ENCODE measurements around the gene ACAA1.

Gene ACAA1

DNA sequence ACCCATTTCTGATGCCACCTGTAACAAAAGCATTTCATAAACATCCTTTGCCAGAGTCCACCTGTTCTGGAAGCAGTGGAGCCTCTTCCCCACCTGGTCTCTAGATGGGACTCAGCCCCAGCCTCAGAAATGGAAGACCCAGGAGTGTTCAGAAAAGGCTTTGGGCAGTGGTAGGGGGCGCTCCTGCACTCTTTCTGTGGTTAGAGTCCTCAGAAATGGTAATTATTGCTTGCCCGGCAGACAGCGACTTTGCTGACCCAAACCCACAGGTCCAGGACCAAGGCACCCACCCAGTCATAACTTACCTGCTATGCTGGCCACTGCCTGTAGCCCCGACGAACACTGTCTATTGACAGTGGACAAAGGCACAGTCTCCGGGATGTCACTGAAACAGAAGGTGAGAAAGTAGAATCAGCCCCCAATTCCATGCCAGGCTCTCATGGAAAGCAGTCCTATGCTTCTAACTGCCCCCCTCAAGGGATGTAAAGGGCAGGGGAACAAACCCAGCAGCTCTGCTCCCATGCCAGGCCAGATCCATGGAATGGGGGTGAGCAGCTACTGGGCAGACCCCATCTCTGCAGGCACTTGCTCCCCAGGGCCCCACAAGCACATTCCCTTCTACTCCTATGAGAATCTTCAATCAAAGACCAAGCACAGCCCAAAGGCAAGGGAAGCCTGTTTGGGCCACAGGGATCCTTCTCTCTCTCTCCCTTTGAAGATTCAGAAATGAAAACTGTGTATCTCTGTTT lies 5.1 kb downstream of the ACAA1 start:
- H3K4me3 ChIP-seq (ENCODE audit: low read length), result no peak overlapping the region
- H3K36me3 ChIP-seq (ENCODE audit: insufficient read depth, low read length), result peaks cover 60% of the 10 kb centered on the region
- no peaks in the 10 kb centered on the region for H3K9me3 ChIP-seq (replicated peaks; ENCODE audit: low read length)
- no peaks in the 10 kb centered on the region for H3K27me3 ChIP-seq (ENCODE audit: control insufficient read depth, insufficient read depth, low read length)
- H3K4me2 ChIP-seq (ENCODE audit: low read length), result no peak overlapping the region
- peaks cover 12% of the 10 kb centered on the region for H3K4me1 ChIP-seq (ENCODE audit: control insufficient read depth, insufficient read depth, low read length)
- no peak overlapping the region for H3K9ac ChIP-seq (ENCODE audit: low read depth, low read length)

DNA sequence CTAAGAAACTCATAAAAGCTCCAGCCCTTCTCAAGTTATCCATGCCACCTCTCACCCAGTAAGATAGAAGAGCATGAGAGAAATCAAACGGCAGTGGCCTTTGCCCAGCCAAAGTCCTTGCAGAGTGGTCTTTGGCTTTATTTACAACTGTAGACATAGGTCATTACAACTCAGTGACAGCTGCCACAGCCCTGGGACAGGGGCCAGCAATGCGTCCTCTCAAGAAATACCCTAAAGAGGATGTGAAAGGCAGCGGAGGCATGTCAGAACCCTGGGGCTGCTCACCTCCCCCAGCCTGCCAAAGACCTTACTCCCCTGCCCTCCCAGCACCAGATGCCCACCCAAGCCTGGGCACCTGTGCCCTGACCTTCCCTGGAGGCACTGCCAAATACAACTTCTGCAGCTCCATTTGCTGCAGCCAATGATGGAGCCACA lies 6.3 kb downstream of the ACAA1 start:
- no peak overlapping the region for H3K9ac ChIP-seq (ENCODE audit: low read depth, low read length)

GRCh38 chr3:38129058-38129457 lies 7.9 kb downstream of the ACAA1 start:
- H3K4me2 ChIP-seq (ENCODE audit: low read length), result no peak overlapping the region
- no peaks in the 10 kb centered on the region for H3K9me3 ChIP-seq (replicated peaks; ENCODE audit: low read length)
- H3K9ac ChIP-seq (ENCODE audit: low read depth, low read length), result no peak overlapping the region
- H3K4me3 ChIP-seq (ENCODE audit: low read length), result no peak overlapping the region
- no peaks in the 10 kb centered on the region for H3K27me3 ChIP-seq (ENCODE audit: control insufficient read depth, insufficient read depth, low read length)
- H3K36me3 ChIP-seq (ENCODE audit: insufficient read depth, low read length), result peaks cover 82% of the 10 kb centered on the region
- H3K4me1 ChIP-seq (ENCODE audit: control insufficient read depth, insufficient read depth, low read length), result peaks cover 7% of the 10 kb centered on the region

More for the DNA sequence above, 6.3 kb downstream of the ACAA1 start:
- Histone ChIP-seq H3K4me1 (ENCODE audit: control insufficient read depth, insufficient read depth, low read length) (peaks cover 8% of the 10 kb centered on the region), H3K9me3 (replicated peaks; ENCODE audit: low read length) (no peaks in the 10 kb centered on the region), H3K27me3 (ENCODE audit: control insufficient read depth, insufficient read depth, low read length) (no peaks in the 10 kb centered on the region), H3K4me3 (ENCODE audit: low read length) (no peak overlapping the region), H3K4me2 (ENCODE audit: low read length) (no peak overlapping the region), H3K36me3 (ENCODE audit: insufficient read depth, low read length) (peaks cover 72% of the 10 kb centered on the region)

DNA sequence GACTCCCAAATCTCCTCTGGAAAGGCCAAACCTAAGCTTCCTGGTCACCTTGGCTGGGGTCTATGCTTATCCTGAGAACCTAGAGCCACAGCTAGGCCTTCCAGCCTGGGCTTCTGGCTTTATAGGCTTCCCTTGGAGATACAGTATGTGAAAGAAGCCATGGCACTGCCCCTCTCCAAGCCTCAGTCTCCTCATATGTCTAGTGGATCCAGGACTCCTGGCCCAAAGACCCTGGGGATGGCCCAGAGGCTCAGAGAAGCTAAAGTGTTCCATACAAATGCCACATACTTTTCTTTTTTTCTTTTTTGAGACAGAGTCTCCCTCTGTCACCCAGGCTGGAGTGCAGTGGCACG lies 8.6 kb downstream of the ACAA1 start:
- Histone ChIP-seq H3K4me3 (ENCODE audit: low read length) (no peak overlapping the region), H3K36me3 (ENCODE audit: insufficient read depth, low read length) (peaks cover 75% of the 10 kb centered on the region), H3K4me1 (ENCODE audit: control insufficient read depth, insufficient read depth, low read length) (peaks cover 7% of the 10 kb centered on the region), H3K27me3 (ENCODE audit: control insufficient read depth, insufficient read depth, low read length) (no peaks in the 10 kb centered on the region), H3K9ac (ENCODE audit: low read depth, low read length) (no peak overlapping the region), H3K4me2 (ENCODE audit: low read length) (no peak overlapping the region), H3K9me3 (replicated peaks; ENCODE audit: low read length) (no peaks in the 10 kb centered on the region)

DNA sequence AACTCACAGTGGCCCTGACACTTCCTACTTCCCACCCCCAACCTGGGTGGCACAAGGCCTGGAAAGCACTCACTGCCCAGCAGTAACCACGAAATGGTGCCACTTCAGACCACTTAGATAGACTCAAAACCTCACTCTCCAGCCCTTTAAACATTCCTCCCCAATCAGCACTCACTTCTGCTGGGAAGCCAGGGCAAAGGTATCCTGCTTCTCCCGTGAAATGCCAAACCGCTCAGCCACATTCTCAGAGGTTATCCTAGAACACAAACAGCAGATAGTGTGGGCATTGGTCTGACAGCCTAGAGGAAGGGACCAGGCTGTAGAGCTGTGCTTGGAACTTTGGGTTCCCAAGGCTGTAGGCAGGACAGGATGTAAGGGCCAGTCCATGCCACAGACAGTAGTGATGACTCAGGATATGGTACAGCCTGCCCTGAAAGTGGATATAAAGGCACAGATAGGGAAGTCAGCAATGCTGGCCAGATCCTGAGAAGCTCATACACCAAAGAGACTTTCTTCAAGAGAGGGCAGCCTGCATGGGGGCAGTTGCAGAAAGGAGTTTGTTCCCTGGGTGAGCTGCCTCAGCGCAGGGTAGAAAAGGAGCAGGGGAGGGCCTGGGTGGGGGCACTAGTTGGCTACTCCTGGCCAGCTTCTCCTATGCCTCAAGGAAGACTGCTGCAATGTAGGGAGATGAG lies 9.2 kb downstream of the ACAA1 start:
- H3K9me3 ChIP-seq (replicated peaks; ENCODE audit: low read length), result no peaks in the 10 kb centered on the region
- H3K4me1 ChIP-seq (ENCODE audit: control insufficient read depth, insufficient read depth, low read length), result peaks cover 7% of the 10 kb centered on the region
- no peak overlapping the region for H3K4me2 ChIP-seq (ENCODE audit: low read length)
- no peaks in the 10 kb centered on the region for H3K27me3 ChIP-seq (ENCODE audit: control insufficient read depth, insufficient read depth, low read length)
- H3K36me3 ChIP-seq (ENCODE audit: insufficient read depth, low read length), result peaks cover 74% of the 10 kb centered on the region
- H3K9ac ChIP-seq (ENCODE audit: low read depth, low read length), result no peak overlapping the region
- no peak overlapping the region for H3K4me3 ChIP-seq (ENCODE audit: low read length)

- H3K36me3 ChIP-seq (ENCODE audit: insufficient read depth, low read length), result peaks cover 77% of the 10 kb centered on the region
These were observed 10.6 kb downstream of the ACAA1 start for GRCh38 chr3:38126121-38126892.

DNA sequence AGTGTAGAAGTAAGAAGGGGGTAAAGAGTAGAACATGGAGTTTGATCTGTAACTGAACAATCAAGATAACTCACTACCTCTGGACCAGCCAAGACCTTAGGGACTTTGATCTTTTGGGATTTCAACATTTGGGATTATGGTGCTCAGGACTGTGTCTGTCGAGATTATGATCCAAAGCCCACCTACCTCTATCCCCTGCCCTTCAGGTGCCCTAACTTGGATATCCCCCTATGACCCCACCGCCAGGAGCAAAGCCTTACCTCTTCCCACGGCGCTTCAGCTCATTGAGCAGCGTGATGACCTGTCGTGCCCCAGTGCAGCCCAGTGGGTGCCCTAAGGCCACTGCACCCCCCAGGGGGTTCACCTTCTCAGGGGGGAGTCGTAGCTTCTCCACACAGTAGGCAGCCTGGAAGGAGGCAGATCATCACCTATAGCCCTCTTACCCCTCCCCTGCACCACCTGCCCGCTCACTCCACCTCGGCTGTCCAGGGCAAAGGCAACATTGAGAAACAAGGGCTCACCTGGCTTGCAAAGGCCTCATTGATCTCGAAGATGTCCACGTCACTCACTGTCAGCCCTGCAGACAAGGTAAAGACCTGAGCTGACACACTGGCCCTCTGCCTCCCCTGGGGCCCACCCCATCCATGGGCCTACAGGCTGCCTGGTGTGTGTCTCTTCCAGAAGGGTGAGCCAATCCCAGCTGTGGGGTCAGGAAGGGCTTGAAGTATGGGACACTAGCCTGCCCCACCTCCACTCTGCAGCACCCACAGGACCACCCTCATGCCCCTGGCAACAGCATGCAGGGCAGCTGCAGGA lies 11.4 kb downstream of the ACAA1 start:
- peaks cover 7% of the 10 kb centered on the region for H3K4me1 ChIP-seq (ENCODE audit: control insufficient read depth, insufficient read depth, low read length)
- H3K4me3 ChIP-seq (ENCODE audit: low read length), result no peak overlapping the region
- no peak overlapping the region for H3K9ac ChIP-seq (ENCODE audit: low read depth, low read length)
- H3K36me3 ChIP-seq (ENCODE audit: insufficient read depth, low read length), result peaks cover 71% of the 10 kb centered on the region
- no peaks in the 10 kb centered on the region for H3K9me3 ChIP-seq (replicated peaks; ENCODE audit: low read length)
- no peaks in the 10 kb centered on the region for H3K27me3 ChIP-seq (ENCODE audit: control insufficient read depth, insufficient read depth, low read length)
- H3K4me2 ChIP-seq (ENCODE audit: low read length), result no peak overlapping the region

More at GRCh38 chr3:38126121-38126892, 10.6 kb downstream of the ACAA1 start:
- Histone ChIP-seq H3K9ac (ENCODE audit: low read depth, low read length) (no peak overlapping the region), H3K27me3 (ENCODE audit: control insufficient read depth, insufficient read depth, low read length) (no peaks in the 10 kb centered on the region), H3K9me3 (replicated peaks; ENCODE audit: low read length) (no peaks in the 10 kb centered on the region), H3K4me3 (ENCODE audit: low read length) (no peak overlapping the region), H3K4me2 (ENCODE audit: low read length) (no peak overlapping the region), H3K4me1 (ENCODE audit: control insufficient read depth, insufficient read depth, low read length) (peaks cover 7% of the 10 kb centered on the region)

GRCh38 chr3:38124324-38125122 lies 12.4 kb downstream of the ACAA1 start:
- Histone ChIP-seq H3K4me3 (ENCODE audit: low read length) (no peak overlapping the region), H3K4me2 (ENCODE audit: low read length) (no peak overlapping the region), H3K9me3 (replicated peaks; ENCODE audit: low read length) (no peaks in the 10 kb centered on the region), H3K27me3 (ENCODE audit: control insufficient read depth, insufficient read depth, low read length) (no peaks in the 10 kb centered on the region), H3K4me1 (ENCODE audit: control insufficient read depth, insufficient read depth, low read length) (peaks cover 7% of the 10 kb centered on the region), H3K9ac (ENCODE audit: low read depth, low read length) (no peak overlapping the region), H3K36me3 (ENCODE audit: insufficient read depth, low read length) (peaks cover 70% of the 10 kb centered on the region)

DNA sequence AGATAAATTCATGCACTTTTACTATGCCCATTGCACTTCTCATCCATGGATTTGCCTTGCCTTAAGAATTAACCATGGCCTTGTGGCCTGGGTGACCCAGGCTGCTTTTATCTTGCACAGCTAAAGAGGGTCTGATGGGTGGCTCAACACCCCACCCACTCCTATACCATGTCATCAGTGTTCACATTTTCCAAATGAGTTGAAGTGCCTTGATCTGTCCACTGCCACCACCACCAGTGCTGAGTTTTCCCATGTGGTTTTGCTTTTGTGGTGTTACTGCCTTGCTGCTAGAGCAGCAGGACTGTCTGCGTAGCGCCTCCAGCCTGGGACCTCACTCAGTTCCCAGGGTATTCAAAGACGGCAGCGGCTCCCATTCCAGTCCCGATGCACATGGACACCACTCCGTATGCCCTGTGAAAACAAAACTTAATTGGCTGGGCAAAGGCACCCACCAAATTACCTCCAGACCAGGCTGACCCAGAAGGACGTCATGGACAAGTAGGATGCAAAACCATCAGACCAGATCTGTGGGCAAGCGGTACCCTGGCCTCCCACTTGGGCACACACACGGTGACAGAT lies 14.1 kb downstream of the ACAA1 start:
- Histone ChIP-seq H3K9me3 (replicated peaks; ENCODE audit: low read length) (no peaks in the 10 kb centered on the region), H3K9ac (ENCODE audit: low read depth, low read length) (no peak overlapping the region), H3K4me1 (ENCODE audit: control insufficient read depth, insufficient read depth, low read length) (peaks cover 2% of the 10 kb centered on the region), H3K27me3 (ENCODE audit: control insufficient read depth, insufficient read depth, low read length) (no peaks in the 10 kb centered on the region), H3K4me3 (ENCODE audit: low read length) (no peak overlapping the region), H3K36me3 (ENCODE audit: insufficient read depth, low read length) (peaks cover 57% of the 10 kb centered on the region), H3K4me2 (ENCODE audit: low read length) (no peak overlapping the region)

DNA sequence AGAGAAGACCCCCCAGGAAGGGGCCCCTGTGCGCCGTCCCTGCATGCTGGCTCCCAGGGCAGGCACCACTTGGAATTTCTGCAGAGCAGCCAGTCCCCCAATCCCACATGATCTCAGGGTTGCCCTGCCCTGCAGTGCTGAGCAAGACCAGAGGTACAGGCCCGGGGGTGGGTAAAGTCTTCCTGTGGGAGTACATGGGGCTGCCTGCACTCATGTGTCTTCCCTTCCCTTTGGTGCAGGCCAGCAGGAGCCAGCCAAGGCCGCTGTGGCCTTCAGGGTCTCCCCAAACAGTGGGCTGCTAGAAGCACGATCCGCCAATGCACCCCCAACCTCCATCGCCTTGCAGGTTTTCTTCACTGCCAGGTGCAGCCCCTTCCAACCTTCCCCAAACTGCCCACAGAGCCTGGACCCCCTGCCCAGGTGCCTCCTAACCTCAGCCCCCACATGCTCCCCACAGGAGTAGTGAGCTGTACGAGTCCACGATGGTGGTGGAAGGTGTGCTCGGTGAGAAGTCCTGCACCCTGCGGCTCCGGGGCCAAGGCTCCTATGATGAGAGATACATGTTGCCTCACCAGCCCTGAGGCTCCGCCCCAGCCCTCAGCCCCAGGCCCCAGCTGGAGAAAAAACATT lies 15.0 kb downstream of the ACAA1 start:
- no peaks in the 10 kb centered on the region for H3K9me3 ChIP-seq (replicated peaks; ENCODE audit: low read length)
- H3K4me2 ChIP-seq (ENCODE audit: low read length), result no peak overlapping the region
- no peaks in the 10 kb centered on the region for H3K4me1 ChIP-seq (ENCODE audit: control insufficient read depth, insufficient read depth, low read length)
- no peaks in the 10 kb centered on the region for H3K27me3 ChIP-seq (ENCODE audit: control insufficient read depth, insufficient read depth, low read length)
- no peak overlapping the region for H3K4me3 ChIP-seq (ENCODE audit: low read length)
- H3K9ac ChIP-seq (ENCODE audit: low read depth, low read length), result no peak overlapping the region
- H3K36me3 ChIP-seq (ENCODE audit: insufficient read depth, low read length), result peaks cover 48% of the 10 kb centered on the region
